ENCODE measurements around the gene PPP1R13B.

DNA sequence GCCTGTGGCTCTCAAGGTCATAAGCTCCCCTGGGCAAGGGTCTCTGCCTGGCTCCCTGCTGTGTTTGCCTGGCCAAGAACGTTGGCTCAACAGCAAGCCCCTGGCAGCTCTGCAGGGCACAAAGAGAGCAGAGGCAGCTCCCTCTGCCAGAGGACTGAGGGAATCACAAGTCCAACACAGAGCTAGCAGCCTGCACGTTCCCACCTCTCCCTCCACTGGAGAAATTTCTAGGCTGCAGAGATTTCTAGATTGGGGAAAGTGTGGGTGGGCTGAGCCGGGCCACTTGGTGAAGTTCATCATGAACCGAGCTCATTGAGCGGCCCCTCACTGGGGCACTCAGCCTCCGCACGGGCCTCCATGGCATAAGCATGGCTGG, 111.9 kb downstream of the PPP1R13B start:
- TF ChIP-seq, protein P1, sequence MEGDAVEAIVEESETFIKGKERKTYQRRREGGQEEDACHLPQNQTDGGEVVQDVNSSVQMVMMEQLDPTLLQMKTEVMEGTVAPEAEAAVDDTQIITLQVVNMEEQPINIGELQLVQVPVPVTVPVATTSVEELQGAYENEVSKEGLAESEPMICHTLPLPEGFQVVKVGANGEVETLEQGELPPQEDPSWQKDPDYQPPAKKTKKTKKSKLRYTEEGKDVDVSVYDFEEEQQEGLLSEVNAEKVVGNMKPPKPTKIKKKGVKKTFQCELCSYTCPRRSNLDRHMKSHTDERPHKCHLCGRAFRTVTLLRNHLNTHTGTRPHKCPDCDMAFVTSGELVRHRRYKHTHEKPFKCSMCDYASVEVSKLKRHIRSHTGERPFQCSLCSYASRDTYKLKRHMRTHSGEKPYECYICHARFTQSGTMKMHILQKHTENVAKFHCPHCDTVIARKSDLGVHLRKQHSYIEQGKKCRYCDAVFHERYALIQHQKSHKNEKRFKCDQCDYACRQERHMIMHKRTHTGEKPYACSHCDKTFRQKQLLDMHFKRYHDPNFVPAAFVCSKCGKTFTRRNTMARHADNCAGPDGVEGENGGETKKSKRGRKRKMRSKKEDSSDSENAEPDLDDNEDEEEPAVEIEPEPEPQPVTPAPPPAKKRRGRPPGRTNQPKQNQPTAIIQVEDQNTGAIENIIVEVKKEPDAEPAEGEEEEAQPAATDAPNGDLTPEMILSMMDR (IDR thresholded peaks at IDR 0.05): no peak
- no peak for TF ChIP-seq POLR2A (IDR thresholded peaks at IDR 0.05)
